ENCODE data around the gene EFS. TPM values are rescaled to one million over a fixed set of nuclear protein-coding genes. Genes with fewer than 3 reads are reported as not detected.

The EFS gene
- total and polyA plus RNA-seq, 2 of the 8 experiments (the other 6 are each of a cell fraction or from before 2014, with no cell fraction given), result 27.8 to 28.6 TPM

GRCh38 chr14:23407516-23408306 is 42.7 kb upstream of the EFS start, which contains the start of gene MYH6 (continued):
- TF ChIP-seq CHD7 (IDR thresholded peaks at IDR 0.05; ENCODE audit: insufficient replicate concordance, low read length), result no peak
- TF ChIP-seq MAFK (IDR thresholded peaks at IDR 0.05; ENCODE audit: low read depth, low read length), result no peak
- no peak for TF ChIP-seq POLR2AphosphoS5 (IDR thresholded peaks at IDR 0.05; ENCODE audit: low read depth, low read length)
- no peak for TF ChIP-seq SIX5 (IDR thresholded peaks at IDR 0.05; ENCODE audit: low read depth, low read length)
- TF ChIP-seq NANOG (IDR thresholded peaks at IDR 0.05; ENCODE audit: insufficient read depth, low read depth, low read length, poor library complexity, severe bottlenecking), result no peak
- TF ChIP-seq CTCF (IDR thresholded peaks at IDR 0.05; ENCODE audit: control extremely low read depth in 1 of 3, insufficient read depth in 1 of 3, low read depth in 1 of 3, low read length in 3 of 3), result no peak
- no peak for TF ChIP-seq NRF1 (IDR thresholded peaks at IDR 0.05; ENCODE audit: low read depth, low read length)
